K562 (cell line): ENCODE results near the gene TRUB1. TPM values are rescaled to one million over a fixed set of nuclear protein-coding genes. Genes with fewer than 3 reads are reported as not detected.

ENCODE experiments used
- ATAC-seq: fragments of 200-7000 bp; cut with Tn5 transposase; 3 replicates; pipeline ENCODE4 v1.9.1; 2020; ENCODE audit warnings: moderate library complexity
- BruUV-seq: library from RNA; stranded (reverse); fragments of 400-500 nt; replicated peaks from 2 replicates; lab custom pipeline; 2021; lab: Mats Ljungman, UMichigan
- CTCF ChIA-PET: fragments of 300-600 bp; formaldehyde crosslinking; extraction: SDS; loops from one replicate; lab custom pipeline; 2021; ENCODE audit warnings: low intra/inter-chr PET ratio; lab: Yijun Ruan, JAX
- POLR2A ChIA-PET: fragments of 300-600, 350-650 bp; sonication (Branson Sonifier 250); formaldehyde crosslinking; extraction: SDS; loops from one replicate; lab custom pipeline; 2021; ENCODE audit warnings: antibody characterized with exemption, inconsistent platforms; lab: Yijun Ruan, JAX
- DNase-seq, 4 experiments: peaks; one replicate each; pipeline versions ENCODE4 v3.0.0 to v3.0.0-alpha.2; 2011 to 2018; ENCODE audit warnings: low spot score in 3 of 4, mixed read lengths in 3 of 4; ENCODE audit errors: extremely low read depth in 1 of 4
- FAIRE-seq: peaks from 2 replicates; lab custom pipeline; 2011; peaks lifted over from hg19 to GRCh38; lab: Jason Lieb, UNC
- H2AFZ ChIP-seq: 2 replicates; pipeline ENCODE4 v1.6.0; 2011; ENCODE audit warnings: low read depth, low read length, control low read depth, inconsistent platforms
- H3K27ac ChIP-seq: fragments of 200-600 bp; 3 replicates; pipeline ENCODE4 v1.8.0; 2011; ENCODE audit warnings: low read depth, mild to moderate bottlenecking, control low read depth, inconsistent platforms, low read length, moderate library complexity, mixed read lengths; ENCODE audit errors: extremely low read depth
- H3K27me3 ChIP-seq, 2 experiments: fragments of 300-600 bp in 1 of 2; 2 replicates in 1 of 2; 3 replicates in 1 of 2; pipeline versions ENCODE4 v1.6.0 to v1.8.0; 2011; ENCODE audit warnings: inconsistent platforms in 2 of 2, low read length in 2 of 2, mild to moderate bottlenecking in 1 of 2, mixed read lengths in 1 of 2, moderate library complexity in 1 of 2; ENCODE audit not compliant: control insufficient read depth in 2 of 2, insufficient read depth in 2 of 2
- H3K36me3 ChIP-seq: fragments of 300-600 bp; 3 replicates; pipeline ENCODE4 v1.8.0; 2011; ENCODE audit warnings: mild to moderate bottlenecking, low read length, inconsistent platforms; ENCODE audit not compliant: control insufficient read depth, insufficient read depth
- H3K4me1 ChIP-seq, 2 experiments: fragments of 200-600 bp in 1 of 2; replicated peaks in 1 of 2; 2 replicates in 1 of 2; 3 replicates in 1 of 2; pipeline versions ENCODE4 v1.5.1 to v1.8.0; 2011; ENCODE audit warnings: inconsistent platforms in 2 of 2, low read length in 2 of 2, mild to moderate bottlenecking in 1 of 2, mixed read lengths in 1 of 2, moderate library complexity in 1 of 2; ENCODE audit not compliant: control insufficient read depth in 2 of 2, insufficient read depth in 2 of 2
- H3K4me2 ChIP-seq: 2 replicates; pipeline ENCODE4 v1.6.1; 2011; ENCODE audit warnings: low read length, control low read depth, inconsistent platforms, mixed read lengths; ENCODE audit not compliant: insufficient read depth
- H3K4me3 ChIP-seq: fragments of 200-600 bp; sonication (generic), shearing (Covaris generic); 2 replicates; pipeline ENCODE4 v1.5.1; 2016; ENCODE audit warnings: control low read depth, inconsistent platforms
- H3K79me2 ChIP-seq: fragments of 200-600 bp; 3 replicates; pipeline ENCODE4 v1.8.0; 2011; ENCODE audit warnings: low read length, inconsistent platforms; ENCODE audit not compliant: control insufficient read depth, insufficient read depth
- H3K9ac ChIP-seq, 2 experiments: 2 replicates each; pipeline versions ENCODE4 v1.6.0 to v1.6.1; 2011; ENCODE audit warnings: low read depth in 2 of 2, low read length in 2 of 2, control low read depth in 1 of 2, inconsistent platforms in 1 of 2, mild to moderate bottlenecking in 1 of 2, mixed read lengths in 1 of 2; ENCODE audit not compliant: insufficient read depth in 1 of 2
- H3K9me1 ChIP-seq: one replicate; pipeline ENCODE4 v1.6.0; 2011; ENCODE audit warnings: inconsistent platforms, mild to moderate bottlenecking, low read length, moderate library complexity; ENCODE audit not compliant: control insufficient read depth, insufficient read depth
- H3K9me3 ChIP-seq: replicated peaks from 2 replicates; pipeline ENCODE4 v1.5.1; 2011; ENCODE audit warnings: low read depth, low read length, inconsistent platforms; ENCODE audit not compliant: control insufficient read depth, insufficient read depth
- H4K20me1 ChIP-seq: replicated peaks from 2 replicates; pipeline ENCODE4 v1.6.1; 2011; ENCODE audit warnings: low read length, inconsistent platforms, mixed read lengths; ENCODE audit not compliant: control insufficient read depth, insufficient read depth
- ETV6 ChIP-seq, 3 experiments: fragments of 150-350 bp in 1 of 3; sonication (generic) in 1 of 3; formaldehyde crosslinking in 1 of 3; IDR thresholded peaks; 2 replicates each; pipeline versions ENCODE4 v1.6.1 to v1.8.0; 2014 to 2022; ENCODE audit warnings: borderline replicate concordance in 2 of 3, low read depth in 2 of 3, antibody characterized with exemption in 1 of 3, low read length in 1 of 3, mild to moderate bottlenecking in 1 of 3, missing genetic modification reagents in 1 of 3
- GTF3C2 ChIP-seq: IDR thresholded peaks from 3 replicates; pipeline ENCODE4 v1.6.1; 2011; ENCODE audit warnings: borderline replicate concordance, mild to moderate bottlenecking, moderate library complexity; ENCODE audit not compliant: insufficient read length; ENCODE audit errors: extremely low read depth
- KLF13 ChIP-seq: fragments of 450-650 bp; IDR thresholded peaks from 2 replicates; pipeline ENCODE4 v1.6.1; 2016; ENCODE audit warnings: missing genetic modification characterization, low read depth, mild to moderate bottlenecking, missing compliant biosample characterization, moderate library complexity, borderline replicate concordance
- ZNF124 ChIP-seq: sonication (generic); formaldehyde crosslinking; IDR thresholded peaks from 2 replicates; pipeline ENCODE4 v1.8.1; 2022; ENCODE audit warnings: missing genetic modification reagents
- WGBS: fragments of 100-300 bp; shearing (Covaris generic); methylation state at CpG from one replicate; pipeline ENCODE4 v1.1.6; 2016; ENCODE audit warnings: low coverage, mixed read lengths; ENCODE audit not compliant: insufficient coverage; ENCODE audit errors: missing lambda C conversion rate; 5-methylcytosine and 5-hydroxymethylcytosine counted together
- in situ Hi-C: fragments of 300-500 bp; cut with MboI; formaldehyde crosslinking; loops from 4 replicates; pipeline ENCODE4 v1.15.0; 2018; ENCODE audit warnings: inconsistent platforms, mixed read lengths
- intact Hi-C: fragments of 100-400 bp; cut with micrococcal nuclease; formaldehyde crosslinking; loops from 2 replicates; pipeline ENCODE4 v1.14.2; 2022
- polyA plus RNA-seq, 8 experiments: library from polyadenylated mRNA; depleted of rRNA in 4 of 8; stranded (reverse) in 5 of 8; unstranded in 3 of 8; fragments of >200 nt; fragmentation: Nextera tagmentation in 2 of 8; fragmentation: Illumina TruSeq in 1 of 8; extraction: Ambion mirVana in 2 of 8; extraction: Trizol in 1 of 8; gene quantifications; 2 replicates each; pipeline versions ENCODE4 v1.2.1 to v1.2.3, GENCODE V29; 2011 to 2014; ENCODE audit warnings: inconsistent platforms in 1 of 8, missing spikeins in 1 of 8
- total RNA-seq, 7 experiments: library from RNA; depleted of rRNA in 6 of 7; stranded (reverse); fragments of >200 nt in 6 of 7; fragmentation: Illumina TruSeq in 2 of 7; extraction: Trizol in 2 of 7; gene quantifications; 2 replicates each; pipeline versions ENCODE4 v1.2.1 to v1.2.3, GENCODE V29; 2011 to 2021; ENCODE audit warnings: low replicate concordance in 1 of 7

TRUB1 gene
- total and polyA plus RNA-seq, 9 of the 15 experiments (the other 6 are each of a cell fraction or from before 2014, with no cell fraction given) = 4.6 to 16.5 (median 11.5) TPM

- Histone ChIP-seq H3K27me3 (no peaks in the 10 kb centered on the region), H3K9ac (no peak overlapping the region), H3K4me1 (no peaks in the 10 kb centered on the region), H3K9me1 (no peaks in the 10 kb centered on the region), H2AFZ (no peak overlapping the region), H3K9me3 (no peaks in the 10 kb centered on the region), H3K4me3 (no peak overlapping the region), H4K20me1 (no peaks in the 10 kb centered on the region), H3K27ac (no peak overlapping the region), H3K79me2 (0 out of 3 replicates have a peak, but pooled peaks cover 2% of the 10 kb centered on the region), H3K4me2 (no peak overlapping the region), H3K36me3 (peaks cover 8% of the 10 kb centered on the region; the same call in 1 of the 3 replicates)
- ATAC-seq (no peak), DNase-seq (no peak), FAIRE-seq (no peak)
- WGBS = 86% methylated on average over 3 of the region's 3 CpGs
- intact Hi-C loops = no loop called here
- TF ChIP-seq ZNF124 (no peak), ETV6 (IDR thresholded peaks at IDR 0.05; ENCODE audit: borderline replicate concordance in 1 of 2, low read depth in 2 of 2, low read length in 1 of 2) (no peak), ETV6 (CRISPR knock-in tag; IDR thresholded peaks at IDR 0.05; ENCODE audit: borderline replicate concordance) (no peak), GTF3C2 (no peak), KLF13 (no peak)
- ChIA-PET POLR2A (no interaction called here), CTCF (no interaction called here)
- in situ Hi-C loops = no loop called here
- no TSS peak for BruUV-seq
Measured at GRCh38 chr10:114975091-114975490, 37.1 kb downstream of the TRUB1 start.
